ENCODE measurements around the gene LAMC1.

Gene LAMC1

DNA sequence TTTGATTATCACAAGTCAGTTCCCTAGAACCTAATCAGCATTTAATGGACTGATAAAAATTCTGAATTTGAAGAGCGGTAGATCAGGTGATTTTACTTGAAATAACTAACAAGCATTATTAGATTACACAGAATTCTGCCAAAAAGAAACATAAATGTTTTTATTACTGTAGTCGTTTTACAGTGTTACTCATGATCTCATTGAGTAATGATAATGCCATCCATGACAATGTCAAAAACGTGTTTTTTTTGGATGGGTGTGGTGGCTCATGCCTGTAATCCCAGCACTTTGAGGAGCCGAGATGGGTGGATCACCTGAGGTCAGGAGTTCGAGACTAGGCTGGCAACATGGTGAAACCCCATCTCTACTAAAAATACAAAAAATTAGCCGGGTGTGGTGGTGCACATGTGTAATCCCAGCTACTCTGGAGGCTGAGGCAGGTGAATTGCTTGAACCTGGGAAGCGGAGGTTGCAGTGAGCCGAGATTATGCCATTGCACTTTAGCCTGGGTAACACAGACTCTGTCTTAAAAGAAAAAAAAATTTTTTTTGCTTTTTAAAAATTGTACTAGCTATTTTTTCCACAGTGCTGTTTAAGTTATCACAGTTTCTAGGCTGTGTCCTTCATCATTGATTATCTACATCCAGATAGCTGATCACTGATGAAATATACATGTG lies 56.6 kb downstream of the LAMC1 start:
- Histone ChIP-seq H3K4me1 (ENCODE audit: control insufficient read depth, insufficient read depth, low read length, unreplicated experiment) (peaks cover 49% of the 10 kb centered on the region), H2AFZ (ENCODE audit: low read length, unreplicated experiment) (no peak overlapping the region), H3K4me3 (ENCODE audit: low read depth, low read length) (no peak overlapping the region), H3K36me3 (ENCODE audit: insufficient read depth, low read length) (no peaks in the 10 kb centered on the region), H3K27ac (ENCODE audit: low read depth, low read length) (peak overlapping the region; percentile 58), H3K27me3 (ENCODE audit: insufficient read depth, low read length) (no peaks in the 10 kb centered on the region), H3K79me2 (ENCODE audit: control insufficient read depth, insufficient read depth, low read length, unreplicated experiment) (peaks cover 92% of the 10 kb centered on the region)

DNA sequence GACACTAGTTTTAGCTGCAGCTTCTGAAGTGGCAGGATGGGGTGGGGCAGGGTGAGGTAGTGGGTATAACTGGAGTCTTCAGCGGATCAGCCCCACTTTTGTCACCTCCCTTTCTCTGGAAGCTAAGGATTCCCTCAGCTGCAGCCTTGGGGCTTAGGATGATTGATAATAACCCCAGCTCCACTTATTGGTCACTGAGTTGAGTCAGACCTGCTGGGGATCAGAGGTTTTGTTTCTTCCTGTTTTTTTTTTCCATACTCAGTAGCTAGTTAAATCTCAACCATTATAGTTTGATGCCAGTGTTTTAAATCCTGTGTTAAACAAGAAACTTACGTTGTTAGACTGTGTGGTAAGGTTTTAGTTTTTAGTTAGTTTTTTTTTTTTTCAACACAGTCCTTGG lies 57.2 kb downstream of the LAMC1 start:
- H3K36me3 ChIP-seq (ENCODE audit: insufficient read depth, low read length) = no peaks in the 10 kb centered on the region
- peaks cover 43% of the 10 kb centered on the region for H3K4me1 ChIP-seq (ENCODE audit: control insufficient read depth, insufficient read depth, low read length, unreplicated experiment)
- H3K4me3 ChIP-seq (ENCODE audit: low read depth, low read length) = no peak overlapping the region
- H3K27me3 ChIP-seq (ENCODE audit: insufficient read depth, low read length) = no peaks in the 10 kb centered on the region
- H3K79me2 ChIP-seq (ENCODE audit: control insufficient read depth, insufficient read depth, low read length, unreplicated experiment) = peaks cover 92% of the 10 kb centered on the region
- peak overlapping the region; percentile 58 for H3K27ac ChIP-seq (ENCODE audit: low read depth, low read length)
- no peak overlapping the region for H2AFZ ChIP-seq (ENCODE audit: low read length, unreplicated experiment)

DNA sequence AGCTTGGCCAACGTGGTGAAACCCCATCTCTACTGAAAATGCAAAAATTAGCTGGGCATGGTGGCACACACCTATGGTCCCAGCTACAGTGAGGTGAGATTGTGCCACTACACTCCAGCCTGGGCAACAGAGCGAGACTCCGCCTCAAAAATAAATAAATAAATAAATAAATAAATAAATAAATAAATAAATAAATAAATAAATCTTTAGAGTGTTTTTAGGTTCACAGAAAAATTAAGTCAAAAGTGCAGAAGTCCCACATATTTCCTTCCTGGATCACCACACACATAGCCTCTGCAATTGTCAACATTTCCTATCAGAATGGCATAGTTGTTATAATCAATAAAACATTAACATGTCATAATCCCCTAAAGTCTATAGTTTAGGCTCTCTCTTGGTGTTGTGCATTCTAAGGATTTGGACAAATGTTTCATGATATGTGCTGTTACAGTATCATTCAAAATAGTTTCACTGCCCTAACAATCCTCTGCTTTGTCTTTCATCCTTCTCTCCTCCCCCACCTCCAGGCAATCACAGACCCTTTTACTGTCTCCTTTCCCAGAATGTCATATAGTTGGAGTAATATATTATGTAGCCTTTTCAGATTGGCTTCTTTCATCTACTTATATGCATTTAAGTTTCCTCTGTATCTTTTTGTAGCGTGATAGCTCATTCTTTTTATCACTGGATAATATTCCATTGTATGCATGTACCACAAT lies 58.3 kb downstream of the LAMC1 start:
- Histone ChIP-seq H3K4me1 (ENCODE audit: control insufficient read depth, insufficient read depth, low read length, unreplicated experiment) (peaks cover 32% of the 10 kb centered on the region), H3K27me3 (ENCODE audit: insufficient read depth, low read length) (no peaks in the 10 kb centered on the region), H3K79me2 (ENCODE audit: control insufficient read depth, insufficient read depth, low read length, unreplicated experiment) (peaks cover 92% of the 10 kb centered on the region), H3K36me3 (ENCODE audit: insufficient read depth, low read length) (no peaks in the 10 kb centered on the region), H3K4me3 (ENCODE audit: low read depth, low read length) (no peak overlapping the region), H3K27ac (ENCODE audit: low read depth, low read length) (no peak overlapping the region), H2AFZ (ENCODE audit: low read length, unreplicated experiment) (no peak overlapping the region)

DNA sequence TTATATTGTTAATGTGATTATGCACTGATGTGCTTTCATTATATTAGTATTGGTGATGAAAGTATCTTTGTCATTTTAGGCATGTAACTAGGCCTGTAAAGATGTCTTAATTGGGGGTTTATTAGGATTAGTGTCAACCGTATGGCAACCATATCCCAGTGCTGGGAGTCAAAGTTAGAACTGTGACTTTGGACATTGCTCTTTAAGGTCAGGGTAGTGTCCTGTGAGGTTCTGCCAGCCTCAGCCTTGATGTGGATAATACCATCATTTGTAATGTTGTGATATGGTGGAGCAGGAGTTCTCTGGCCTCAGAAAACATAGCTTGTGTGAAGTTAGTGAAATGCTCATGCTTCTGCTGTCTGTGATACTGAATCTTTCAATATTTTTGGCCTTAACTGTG lies 59.4 kb downstream of the LAMC1 start:
- Histone ChIP-seq H3K79me2 (ENCODE audit: control insufficient read depth, insufficient read depth, low read length, unreplicated experiment) (peaks cover 93% of the 10 kb centered on the region), H2AFZ (ENCODE audit: low read length, unreplicated experiment) (no peak overlapping the region), H3K36me3 (ENCODE audit: insufficient read depth, low read length) (no peaks in the 10 kb centered on the region), H3K27ac (ENCODE audit: low read depth, low read length) (no peak overlapping the region), H3K4me3 (ENCODE audit: low read depth, low read length) (no peak overlapping the region), H3K27me3 (ENCODE audit: insufficient read depth, low read length) (no peaks in the 10 kb centered on the region), H3K4me1 (ENCODE audit: control insufficient read depth, insufficient read depth, low read length, unreplicated experiment) (peaks cover 22% of the 10 kb centered on the region)

DNA sequence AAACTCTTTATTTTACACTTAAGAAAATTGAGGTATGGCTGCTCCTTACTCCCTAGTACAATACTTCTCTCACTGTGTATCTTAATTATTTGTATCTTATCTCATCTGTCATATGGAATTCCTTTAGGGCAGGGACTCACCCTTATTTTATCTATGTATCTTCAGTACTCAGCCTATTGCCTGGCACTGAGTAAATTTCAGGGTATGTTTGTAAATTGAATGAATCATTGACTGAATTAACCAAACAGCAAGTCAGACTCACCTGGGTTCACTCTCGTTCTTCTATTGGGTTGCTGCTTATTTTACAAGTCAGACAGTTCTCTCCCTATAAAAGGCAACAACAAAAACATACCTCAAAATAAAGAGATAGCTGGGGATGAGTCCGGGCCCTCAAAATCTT lies 63.8 kb downstream of the LAMC1 start:
- H3K27ac ChIP-seq (ENCODE audit: low read depth, low read length) = no peak overlapping the region

DNA sequence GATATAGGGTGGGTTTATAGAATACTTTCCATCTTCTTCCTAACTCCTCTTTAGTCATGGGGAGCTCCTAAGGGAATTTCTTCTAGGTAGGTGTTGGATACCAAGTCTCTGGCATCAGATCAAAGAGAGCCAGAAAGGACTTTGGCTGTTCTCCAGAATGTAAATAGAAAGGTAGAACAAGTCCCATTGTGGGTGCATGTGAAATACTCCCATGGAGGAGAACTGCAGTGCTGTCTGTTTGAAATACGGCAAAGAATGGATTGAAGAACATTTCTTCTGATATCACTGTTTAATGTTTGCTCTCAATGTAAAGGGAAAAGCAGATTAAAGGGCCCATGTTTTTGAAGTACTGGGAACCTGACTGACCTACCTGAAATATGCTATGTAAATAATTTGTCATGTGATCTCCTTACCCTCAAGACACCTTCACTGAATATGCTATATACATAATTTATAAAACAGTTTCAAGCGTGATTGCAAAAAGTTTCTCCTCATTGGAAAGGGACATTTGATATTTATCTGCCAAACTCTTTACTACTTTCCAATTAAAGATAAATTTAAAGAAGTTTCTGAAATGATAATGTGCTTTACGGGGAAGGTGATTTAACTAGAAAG lies 65.9 kb downstream of the LAMC1 start:
- H3K4me3 ChIP-seq (ENCODE audit: low read depth, low read length) = no peak overlapping the region
- no peaks in the 10 kb centered on the region for H3K36me3 ChIP-seq (ENCODE audit: insufficient read depth, low read length)
- H3K79me2 ChIP-seq (ENCODE audit: control insufficient read depth, insufficient read depth, low read length, unreplicated experiment) = peaks cover 98% of the 10 kb centered on the region
- H3K27me3 ChIP-seq (ENCODE audit: insufficient read depth, low read length) = no peaks in the 10 kb centered on the region
- H3K27ac ChIP-seq (ENCODE audit: low read depth, low read length) = no peak overlapping the region
- H2AFZ ChIP-seq (ENCODE audit: low read length, unreplicated experiment) = no peak overlapping the region
- H3K4me1 ChIP-seq (ENCODE audit: control insufficient read depth, insufficient read depth, low read length, unreplicated experiment) = peaks cover 35% of the 10 kb centered on the region

More for the DNA sequence above, 63.8 kb downstream of the LAMC1 start:
- H2AFZ ChIP-seq (ENCODE audit: low read length, unreplicated experiment) = no peak overlapping the region
- H3K27me3 ChIP-seq (ENCODE audit: insufficient read depth, low read length) = no peaks in the 10 kb centered on the region
- H3K4me3 ChIP-seq (ENCODE audit: low read depth, low read length) = no peak overlapping the region
- no peaks in the 10 kb centered on the region for H3K36me3 ChIP-seq (ENCODE audit: insufficient read depth, low read length)
- peaks cover 25% of the 10 kb centered on the region for H3K4me1 ChIP-seq (ENCODE audit: control insufficient read depth, insufficient read depth, low read length, unreplicated experiment)
- peaks cover 97% of the 10 kb centered on the region for H3K79me2 ChIP-seq (ENCODE audit: control insufficient read depth, insufficient read depth, low read length, unreplicated experiment)

DNA sequence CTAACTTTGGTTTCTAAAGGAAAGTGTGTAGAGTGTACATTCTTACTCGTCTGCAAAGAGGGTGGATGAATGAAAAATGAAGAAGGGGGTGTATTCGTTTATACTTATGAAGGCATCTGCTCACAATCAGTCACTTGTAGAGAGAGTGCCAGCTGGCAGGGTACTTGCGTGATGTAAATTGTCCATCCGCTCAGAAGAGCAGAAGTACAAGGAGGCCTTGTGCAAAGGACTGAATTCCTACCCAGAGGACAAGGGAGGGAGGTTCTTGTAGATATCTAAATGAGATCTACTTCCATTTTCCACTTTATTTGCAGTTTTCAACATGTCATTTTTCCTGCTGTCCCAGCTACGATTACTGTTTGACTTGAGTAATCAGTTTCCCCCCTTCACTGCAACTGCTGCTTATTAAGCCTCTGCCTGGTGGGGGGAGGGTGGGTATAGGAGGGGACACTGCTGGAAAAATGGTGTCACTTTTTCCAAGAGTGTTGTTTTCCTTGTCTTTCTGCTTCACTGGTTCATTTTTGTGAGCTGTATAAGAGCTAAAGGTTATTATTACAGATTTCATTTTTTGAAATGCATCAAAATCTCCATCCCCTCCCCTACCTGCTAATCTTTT lies 67.3 kb downstream of the LAMC1 start:
- no peak overlapping the region for H3K4me3 ChIP-seq (ENCODE audit: low read depth, low read length)
- H3K4me1 ChIP-seq (ENCODE audit: control insufficient read depth, insufficient read depth, low read length, unreplicated experiment) = peaks cover 41% of the 10 kb centered on the region
- H3K79me2 ChIP-seq (ENCODE audit: control insufficient read depth, insufficient read depth, low read length, unreplicated experiment) = peaks cover 99% of the 10 kb centered on the region
- no peaks in the 10 kb centered on the region for H3K36me3 ChIP-seq (ENCODE audit: insufficient read depth, low read length)
- no peak overlapping the region for H3K27ac ChIP-seq (ENCODE audit: low read depth, low read length)
- no peaks in the 10 kb centered on the region for H3K27me3 ChIP-seq (ENCODE audit: insufficient read depth, low read length)
- H2AFZ ChIP-seq (ENCODE audit: low read length, unreplicated experiment) = no peak overlapping the region

DNA sequence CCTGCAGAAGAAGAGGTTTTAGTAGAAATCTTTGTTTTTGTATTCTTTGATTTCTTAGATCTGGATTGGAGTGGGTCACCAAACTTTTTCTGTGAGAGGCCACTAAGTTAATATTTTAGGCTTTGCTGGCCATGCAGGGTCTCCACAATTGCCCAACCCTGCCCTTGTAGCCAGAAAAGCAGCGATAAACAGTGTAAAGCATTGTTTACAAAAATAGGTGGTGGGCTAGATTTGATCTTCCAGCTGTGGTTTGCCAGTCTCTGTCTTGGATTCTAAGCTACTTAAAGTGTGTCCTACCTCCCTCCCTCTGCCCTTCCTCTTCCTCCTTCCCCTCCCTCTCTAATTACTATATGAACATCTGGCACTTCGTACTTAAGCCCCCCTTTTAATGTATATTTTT lies 68.0 kb downstream of the LAMC1 start:
- Histone ChIP-seq H3K4me3 (ENCODE audit: low read depth, low read length) (no peak overlapping the region), H3K4me1 (ENCODE audit: control insufficient read depth, insufficient read depth, low read length, unreplicated experiment) (peaks cover 48% of the 10 kb centered on the region), H3K27ac (ENCODE audit: low read depth, low read length) (no peak overlapping the region), H2AFZ (ENCODE audit: low read length, unreplicated experiment) (no peak overlapping the region), H3K36me3 (ENCODE audit: insufficient read depth, low read length) (no peaks in the 10 kb centered on the region), H3K79me2 (ENCODE audit: control insufficient read depth, insufficient read depth, low read length, unreplicated experiment) (peaks cover 99% of the 10 kb centered on the region), H3K27me3 (ENCODE audit: insufficient read depth, low read length) (no peaks in the 10 kb centered on the region)

DNA sequence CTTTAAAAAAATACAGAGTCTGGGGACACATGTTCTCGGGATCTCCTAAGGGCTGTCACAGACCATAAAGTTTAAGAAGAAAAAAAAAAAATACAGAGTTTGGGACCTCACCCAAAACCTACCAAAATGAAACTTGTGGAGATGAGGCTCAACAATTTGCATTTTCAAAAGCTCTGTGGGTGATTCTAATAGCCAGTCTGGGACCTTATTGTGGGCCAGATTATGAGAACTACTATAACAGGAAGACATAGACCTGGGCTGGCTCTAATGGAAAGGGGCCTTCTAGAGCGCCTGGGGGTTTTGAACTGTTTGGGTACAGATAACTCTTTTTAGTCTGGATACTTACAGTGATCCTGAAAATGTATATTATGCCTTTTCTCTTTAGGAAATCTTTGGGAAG lies 69.1 kb downstream of the LAMC1 start:
- Histone ChIP-seq H3K4me3 (ENCODE audit: low read depth, low read length) (no peak overlapping the region), H3K27ac (ENCODE audit: low read depth, low read length) (no peak overlapping the region), H3K79me2 (ENCODE audit: control insufficient read depth, insufficient read depth, low read length, unreplicated experiment) (peaks cover 99% of the 10 kb centered on the region), H3K4me1 (ENCODE audit: control insufficient read depth, insufficient read depth, low read length, unreplicated experiment) (peaks cover 59% of the 10 kb centered on the region), H3K27me3 (ENCODE audit: insufficient read depth, low read length) (no peaks in the 10 kb centered on the region), H2AFZ (ENCODE audit: low read length, unreplicated experiment) (no peak overlapping the region), H3K36me3 (ENCODE audit: insufficient read depth, low read length) (no peaks in the 10 kb centered on the region)

DNA sequence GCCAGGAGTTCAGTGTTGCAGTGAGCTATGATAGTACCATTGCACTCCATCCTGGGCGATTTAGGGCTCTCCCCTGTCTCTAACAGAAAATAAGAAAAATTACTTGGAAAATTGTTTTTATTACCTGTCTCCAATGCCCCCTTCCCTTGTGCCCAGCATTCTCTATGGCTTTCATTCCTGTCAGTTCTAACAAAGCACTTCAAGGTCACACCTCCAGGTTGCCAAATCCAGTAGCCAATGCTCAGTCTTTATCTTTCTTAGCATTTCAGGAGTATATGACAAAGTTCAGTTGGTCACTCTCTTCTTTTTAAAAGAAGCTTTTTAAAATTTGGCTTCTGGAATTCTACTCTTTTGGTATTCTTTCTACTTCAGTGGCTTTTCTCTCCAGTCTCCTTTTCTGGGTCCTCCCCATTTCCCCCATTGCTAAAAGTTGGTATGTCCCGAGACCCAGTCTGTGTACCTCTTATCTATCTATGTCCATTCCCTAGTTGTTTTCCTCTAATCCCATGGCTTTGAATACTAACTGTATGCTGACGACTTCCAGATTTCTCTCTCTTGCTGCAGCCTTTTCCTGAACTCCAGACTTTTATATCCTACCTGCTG lies 69.9 kb downstream of the LAMC1 start:
- no peaks in the 10 kb centered on the region for H3K36me3 ChIP-seq (ENCODE audit: insufficient read depth, low read length)
- no peak overlapping the region for H3K4me3 ChIP-seq (ENCODE audit: low read depth, low read length)
- no peak overlapping the region for H3K27ac ChIP-seq (ENCODE audit: low read depth, low read length)
- H2AFZ ChIP-seq (ENCODE audit: low read length, unreplicated experiment) = no peak overlapping the region
- H3K4me1 ChIP-seq (ENCODE audit: control insufficient read depth, insufficient read depth, low read length, unreplicated experiment) = peaks cover 68% of the 10 kb centered on the region
- no peaks in the 10 kb centered on the region for H3K27me3 ChIP-seq (ENCODE audit: insufficient read depth, low read length)
- peaks cover 100% of the 10 kb centered on the region for H3K79me2 ChIP-seq (ENCODE audit: control insufficient read depth, insufficient read depth, low read length, unreplicated experiment)

All from ACC112 (cell line).